ENCODE measurements around the gene MAX.

GRCh38 chr14:65132855-65133254, 30.5 kb upstream of the MAX start:
- no peak for TF ChIP-seq POLR2AphosphoS5 (IDR thresholded peaks at IDR 0.05)
- TF ChIP-seq CTCF (IDR thresholded peaks at IDR 0.05 in 8 of 11, conservative IDR thresholded peaks at IDR 0.05 in 3 of 11) = no peak
